Measurements from ENCODE around the gene VRK3.
A peak's percentile ranks its signal among the peaks of the same experiment; 100 is the strongest.

VRK3 gene

DNA sequence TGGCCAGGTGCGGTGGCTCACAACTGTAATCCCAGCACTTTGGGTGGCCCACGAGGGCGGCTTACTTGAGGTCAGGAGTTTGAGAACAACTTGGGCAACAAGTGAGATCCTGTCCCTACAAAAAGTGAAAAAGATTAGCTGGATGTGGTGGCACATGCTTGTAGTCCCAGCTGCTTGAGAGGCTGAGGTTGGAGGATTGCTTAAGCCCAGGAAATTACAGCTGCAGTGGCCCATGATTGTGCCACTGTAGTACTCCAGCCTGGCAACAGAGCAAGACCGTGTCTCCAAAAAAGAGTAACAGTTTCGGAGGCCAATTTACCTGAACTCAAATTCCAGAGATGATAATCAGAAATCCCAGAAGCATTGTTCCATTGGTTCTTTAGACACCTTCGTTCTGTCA lies 5.1 kb upstream of the VRK3 start:
- ATAC-seq = no peak

DNA sequence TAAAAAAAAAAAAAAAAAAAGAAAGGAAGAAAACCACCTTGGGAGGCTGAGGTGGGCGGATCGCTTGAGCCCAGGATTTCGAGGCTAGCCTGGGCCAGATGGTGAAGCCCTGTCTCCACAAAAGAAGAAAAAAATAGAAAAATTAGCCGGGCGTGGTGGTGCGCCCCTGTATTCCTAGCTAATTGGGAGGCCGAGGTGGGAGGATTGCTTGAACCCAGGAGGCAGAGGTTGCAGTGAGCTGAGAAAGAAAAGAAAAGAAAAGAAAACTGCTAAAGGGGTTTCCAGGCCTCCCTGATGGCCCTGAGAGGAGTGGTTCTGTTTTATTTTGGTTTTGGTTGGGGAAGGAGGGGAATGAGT lies 1.4 kb upstream of the VRK3 start:
- no peak for ATAC-seq

DNA sequence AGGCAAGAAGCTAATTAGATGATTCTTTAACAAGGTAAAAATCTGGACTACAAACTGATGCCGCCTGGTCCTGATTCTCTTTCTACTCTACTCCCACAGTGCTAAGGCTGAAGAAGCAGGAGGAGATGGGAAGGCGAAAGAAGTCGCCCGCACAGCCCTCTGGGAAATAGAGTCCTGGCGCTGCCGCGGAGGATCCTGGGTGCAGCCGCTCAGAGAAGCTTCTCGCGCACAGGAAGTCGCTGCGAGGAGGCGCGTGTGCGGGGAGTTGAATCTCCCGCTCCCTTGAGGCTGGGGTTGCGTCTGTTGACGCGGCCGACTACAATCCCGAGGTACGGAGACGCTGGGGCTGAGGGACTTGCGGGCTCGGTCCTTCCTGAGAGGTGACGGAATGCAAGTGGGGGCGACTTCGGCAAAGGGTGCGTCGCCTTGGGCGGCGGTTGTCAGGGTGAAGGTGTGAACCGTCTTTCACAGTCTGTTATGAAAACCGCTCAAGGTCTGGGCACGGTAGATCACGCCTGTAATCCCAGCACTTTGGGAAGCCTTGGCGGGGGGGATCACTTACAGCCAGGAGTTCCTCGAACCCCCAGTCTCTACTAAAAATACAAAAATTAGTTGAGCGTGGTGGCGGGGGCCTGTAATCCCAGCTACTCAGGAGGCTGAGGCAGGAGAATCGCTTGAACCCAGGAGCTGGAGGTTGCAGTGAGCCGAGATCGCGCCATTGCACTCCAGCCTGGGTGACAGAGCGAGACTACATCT lies 800 bp upstream of the VRK3 start, which contains the start of gene ZNF473:
Gene ZNF473, plus strand, starts transcription at position 212 of the 756 bp plus-strand sequence. CDS start 5,078 bp downstream, outside the sequence.
- peak; percentile 81 to 82 for ATAC-seq

DNA sequence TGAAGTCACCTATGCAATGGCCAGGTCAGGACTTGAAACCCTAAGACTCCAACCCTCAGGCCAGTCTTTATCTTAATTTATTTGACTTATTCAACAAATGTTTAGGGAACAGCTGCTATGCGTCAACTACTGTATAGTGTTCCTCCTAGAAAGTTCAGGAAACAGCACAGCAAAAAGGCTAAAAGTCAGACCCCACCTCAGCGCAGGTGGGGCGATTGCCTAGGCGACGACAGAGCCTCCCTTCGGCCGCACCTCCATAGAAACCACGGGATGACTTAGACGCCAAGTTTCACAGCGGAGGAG lies 502 bp downstream of the VRK3 start:
- no peak for ATAC-seq

DNA sequence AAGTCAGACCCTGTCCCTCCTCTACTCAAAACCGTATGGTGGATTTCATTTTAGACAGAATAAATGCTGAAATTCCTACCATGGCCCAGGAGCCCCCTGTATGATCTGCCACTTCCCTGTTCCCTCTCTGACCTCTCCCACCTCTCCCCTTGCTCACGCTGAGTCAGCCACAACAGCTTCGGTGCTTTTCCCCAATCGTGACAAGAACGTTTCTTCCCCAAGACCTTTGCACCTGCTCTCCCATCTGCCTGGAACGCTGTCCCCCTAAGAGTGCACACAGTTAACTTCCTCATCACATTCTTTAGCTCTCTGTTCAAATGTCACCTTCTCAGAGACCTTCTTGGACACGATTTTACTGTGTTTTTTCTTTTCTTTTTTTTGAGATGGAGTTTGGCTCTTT lies 2.3 kb downstream of the VRK3 start:
- no peak for ATAC-seq

DNA sequence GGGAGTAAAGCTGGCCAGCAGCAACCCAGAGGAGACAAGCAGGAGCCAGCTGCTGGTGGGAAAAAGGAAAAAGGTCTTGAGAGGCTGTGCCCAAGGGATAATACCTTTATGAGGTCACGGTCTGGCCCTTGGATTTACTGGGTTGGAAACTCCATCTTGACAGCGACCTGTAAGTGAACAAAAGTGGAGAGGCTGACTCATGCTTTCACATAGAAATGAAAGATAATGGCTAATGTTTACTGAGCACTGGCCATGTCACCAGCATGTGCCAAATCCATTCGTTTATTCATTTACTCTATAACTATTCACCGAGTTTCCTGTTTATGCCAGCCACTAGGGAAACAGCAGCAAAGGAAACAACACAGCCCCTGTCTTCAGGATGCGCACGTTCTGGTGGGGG lies 4.7 kb downstream of the VRK3 start:
- ATAC-seq = no peak

DNA sequence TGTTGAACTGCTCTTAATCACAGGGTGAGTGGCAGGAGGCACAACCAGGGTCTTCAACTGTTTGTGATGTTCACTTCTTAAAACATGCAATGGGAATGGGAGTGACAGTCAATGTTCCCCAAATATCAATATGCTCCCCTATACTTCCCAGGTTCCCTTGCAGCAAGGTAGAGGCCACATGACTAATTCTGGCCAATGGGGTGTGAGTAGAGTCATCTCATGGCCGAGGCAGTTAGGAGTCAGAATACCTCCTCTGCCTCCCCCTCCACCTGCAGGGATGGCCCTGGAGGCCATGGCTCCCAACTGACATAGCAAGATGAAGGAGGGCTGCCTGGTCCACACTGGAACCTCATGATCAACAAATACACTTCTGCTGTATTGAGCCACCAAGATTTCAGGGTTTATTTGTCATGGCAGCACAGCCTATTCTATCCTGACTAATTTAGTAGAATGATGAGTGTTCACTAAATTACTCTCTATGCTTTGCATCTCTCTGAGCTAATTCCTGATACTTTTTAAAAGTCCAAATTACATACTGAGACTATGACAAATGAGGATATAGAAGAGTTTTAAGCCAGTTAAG lies 8.9 kb downstream of the VRK3 start:
- ATAC-seq = no peak

DNA sequence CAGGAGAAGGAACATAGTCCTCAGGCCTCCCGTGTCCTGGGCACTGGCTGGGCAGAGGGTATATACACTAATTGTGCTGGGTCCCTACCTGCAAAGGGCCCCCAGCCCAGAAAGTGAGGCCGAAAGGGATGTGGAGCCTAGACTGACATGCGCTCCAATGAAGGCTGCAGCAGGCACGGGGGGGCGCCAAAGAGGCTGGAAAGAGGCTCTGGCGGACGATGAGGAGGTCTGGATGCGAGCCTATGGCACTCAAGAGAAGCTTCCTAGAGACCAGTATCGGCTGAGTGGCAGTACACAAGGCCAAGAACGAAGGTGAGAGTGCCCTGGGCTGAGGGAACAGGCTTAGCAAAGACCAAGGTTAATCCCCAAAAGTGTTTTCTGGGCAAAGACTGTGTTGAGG lies 16.6 kb downstream of the VRK3 start:
- ATAC-seq = no peak

DNA sequence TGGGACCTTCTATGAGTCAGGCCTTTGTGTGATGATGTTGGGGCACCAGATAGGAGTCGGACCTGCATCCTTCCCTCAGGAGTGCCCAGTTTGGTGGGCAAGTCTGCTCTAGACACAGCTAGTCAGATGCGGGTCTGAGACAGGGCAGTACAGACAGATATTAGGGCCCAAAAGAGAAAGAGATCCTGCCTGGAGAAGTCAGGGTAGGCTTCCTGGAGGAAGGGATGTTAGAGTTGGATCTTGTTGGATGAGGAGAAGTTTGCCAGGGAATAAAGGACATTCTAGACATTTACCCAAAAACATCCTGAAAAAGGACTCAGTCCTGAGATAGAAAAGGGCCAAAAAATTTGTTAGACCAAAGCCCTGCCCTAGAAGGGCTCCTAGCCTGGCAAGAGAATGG lies 17.2 kb downstream of the VRK3 start:
- no peak for ATAC-seq

DNA sequence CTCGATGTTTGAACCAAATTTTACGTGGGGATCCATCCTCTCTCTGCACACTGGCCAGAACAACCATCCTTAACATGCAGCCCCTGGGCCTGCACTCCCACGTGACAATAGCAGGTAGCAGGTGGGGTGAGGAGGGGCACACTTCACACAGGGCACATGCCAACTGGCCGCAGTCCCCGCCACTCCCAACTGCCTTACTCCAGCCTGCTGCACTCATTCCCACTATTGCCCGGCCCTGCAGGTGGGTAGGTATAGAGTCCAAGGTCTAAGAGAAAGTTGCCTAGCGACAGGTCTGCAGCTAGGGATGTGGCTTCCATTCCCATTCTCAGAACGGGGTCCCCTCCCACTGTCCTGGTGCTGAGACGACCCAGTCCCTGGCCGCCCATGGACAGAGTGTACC lies 18.0 kb downstream of the VRK3 start:
- no peak for ATAC-seq

DNA sequence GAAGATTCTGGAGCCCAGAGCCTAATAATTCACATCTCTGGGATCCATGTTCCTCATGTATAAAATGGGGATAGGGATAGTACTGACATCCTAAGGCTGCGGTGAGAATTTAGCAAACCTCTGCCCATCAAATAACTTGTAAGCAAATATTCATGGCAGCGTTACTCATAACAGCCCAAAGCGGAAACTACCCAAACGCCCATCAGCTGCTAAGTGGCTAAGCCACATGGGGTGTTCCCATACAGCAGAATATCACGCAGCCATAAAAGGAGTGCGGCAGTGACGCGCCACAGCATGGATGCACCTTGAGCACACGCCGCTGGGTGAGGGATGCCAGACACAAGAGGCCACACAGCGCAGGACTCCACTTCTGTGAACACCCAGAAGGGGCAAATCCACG lies 19.7 kb downstream of the VRK3 start:
- ATAC-seq = peak in 1 of 2 donors; percentile 48

DNA sequence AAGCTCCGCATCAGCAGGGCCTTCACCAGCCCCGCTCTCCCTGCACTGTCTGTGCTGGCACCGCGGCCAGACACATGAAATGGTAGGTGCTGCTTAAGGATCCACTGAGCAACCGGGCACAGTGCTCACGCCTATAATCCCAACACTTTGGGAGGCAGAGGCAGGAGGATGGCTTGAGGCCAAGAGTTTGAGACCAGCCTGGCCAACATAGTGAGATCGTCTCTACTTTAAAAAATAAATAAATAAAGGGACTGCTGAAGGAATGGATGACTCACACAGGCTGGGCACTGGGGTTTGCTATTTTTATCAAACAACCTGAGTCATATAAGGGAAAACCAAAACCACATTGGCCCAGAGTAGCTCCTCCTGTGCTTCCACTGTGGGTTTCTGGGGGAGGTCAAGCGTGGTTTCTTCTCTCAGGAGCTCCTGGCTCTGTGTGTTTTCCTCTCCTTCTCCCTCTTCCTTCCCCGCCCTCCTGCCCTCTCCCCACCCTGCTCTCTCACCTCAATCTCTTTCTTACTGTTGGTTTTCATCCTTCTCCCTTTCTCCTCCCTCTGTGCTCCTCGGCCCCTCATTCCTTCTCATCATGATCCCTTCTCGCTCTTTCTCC lies 21.3 kb downstream of the VRK3 start:
- ATAC-seq = peak; percentile 65 to 74

DNA sequence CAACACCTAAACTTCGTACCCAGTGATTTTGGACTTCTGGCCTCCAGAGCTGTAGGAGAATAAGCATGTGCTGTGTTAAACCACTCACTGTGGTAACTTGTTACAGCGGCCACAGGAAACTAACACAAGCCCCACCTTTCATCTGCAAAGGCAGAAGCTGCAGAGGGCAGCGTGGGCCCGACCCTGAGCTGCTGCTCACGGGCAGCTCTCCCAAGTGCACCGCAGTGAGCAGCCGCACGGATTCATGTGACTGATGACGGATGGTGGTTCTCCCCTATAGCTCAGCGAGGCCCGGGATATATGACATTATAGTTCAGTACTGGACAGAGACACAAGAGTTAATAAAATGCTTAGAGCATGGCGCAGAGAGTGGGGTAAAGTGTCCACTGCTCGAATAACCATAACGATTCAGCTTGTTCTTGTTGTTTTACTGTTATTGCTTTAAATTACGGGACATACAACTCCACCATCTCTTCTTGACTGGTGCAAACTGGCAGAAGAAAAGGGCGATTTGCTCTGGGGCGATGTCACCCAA lies 21.9 kb downstream of the VRK3 start:
- ATAC-seq = no peak

DNA sequence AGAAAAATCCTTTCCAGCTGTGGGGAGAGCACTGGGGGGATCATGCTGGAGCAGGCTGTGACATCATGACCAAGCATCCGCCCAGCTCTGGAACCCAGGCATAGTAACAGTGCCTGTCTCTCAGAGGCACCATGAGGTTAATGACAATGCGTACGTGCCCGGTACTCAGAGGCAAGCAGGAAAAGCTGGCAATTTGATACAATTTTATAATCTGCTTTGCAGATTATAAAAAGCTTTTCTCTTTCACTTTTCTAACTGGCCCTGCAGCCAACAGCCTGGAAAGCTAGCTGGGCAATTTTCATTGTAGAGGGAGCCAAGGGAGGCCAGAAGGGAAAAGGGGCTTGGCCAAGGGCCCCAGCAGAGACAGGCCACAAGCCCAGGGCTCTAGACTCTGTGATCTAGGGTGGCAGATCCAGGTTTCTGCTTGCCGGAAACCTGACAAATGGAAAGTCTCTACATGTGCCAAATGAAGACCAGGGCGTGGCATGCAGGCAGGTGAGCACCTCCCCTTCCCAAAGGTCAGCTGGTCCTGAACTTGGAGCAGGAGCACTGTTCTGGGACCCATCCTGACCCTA lies 22.7 kb downstream of the VRK3 start:
- ATAC-seq = no peak

DNA sequence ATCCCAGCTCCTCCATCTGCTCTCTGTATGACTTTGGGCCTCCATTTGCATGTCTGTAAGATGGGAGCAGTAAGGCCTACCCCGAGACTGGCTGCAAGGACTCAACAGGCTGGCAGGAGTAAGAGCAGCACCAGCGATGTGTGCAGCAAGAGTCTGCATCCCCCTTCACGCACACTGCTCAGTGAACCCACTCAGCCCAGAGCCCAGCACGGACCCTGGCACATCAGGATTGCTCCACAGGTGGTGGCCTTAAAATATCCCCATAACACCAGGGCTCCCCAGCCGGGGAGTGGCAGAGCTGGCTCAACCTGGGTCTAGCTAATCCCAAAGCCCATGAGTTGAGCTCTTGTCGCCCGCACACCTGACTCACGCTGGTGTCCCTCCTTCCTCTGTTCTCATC lies 23.4 kb downstream of the VRK3 start:
- ATAC-seq = no peak

DNA sequence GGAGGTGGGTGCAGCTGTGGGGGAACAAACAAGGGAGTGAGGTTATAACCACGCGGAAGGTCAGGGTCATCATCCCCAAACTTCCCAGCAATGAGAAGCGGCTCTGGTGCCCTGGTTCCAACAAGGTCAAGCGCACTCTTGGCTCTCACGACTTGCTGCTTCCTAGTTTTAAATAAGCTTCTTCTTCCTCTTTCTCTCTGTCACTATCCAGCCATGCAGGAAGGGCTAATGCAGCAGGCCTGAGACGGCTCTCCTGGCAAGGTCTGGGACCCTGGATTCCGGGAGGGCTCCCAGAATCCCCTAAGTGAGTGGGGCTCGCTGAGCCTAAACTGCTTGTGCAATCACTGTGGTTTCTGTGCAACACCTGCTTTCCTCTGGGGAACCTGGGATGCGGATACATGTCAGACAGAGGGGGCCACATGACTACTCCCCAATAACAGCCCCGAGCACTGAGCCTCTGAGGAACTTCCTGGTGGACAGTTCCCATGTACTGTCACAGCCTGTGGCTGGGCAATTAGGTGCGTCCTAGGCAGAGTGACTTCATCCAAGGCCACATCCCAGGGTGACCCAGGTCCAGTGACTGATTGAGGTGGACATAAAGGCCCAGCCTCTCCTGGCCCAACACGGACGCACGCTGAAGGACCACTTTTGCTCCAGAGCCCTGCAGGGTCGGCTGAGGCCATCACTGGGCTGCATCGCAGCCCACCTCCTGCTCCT lies 24.2 kb downstream of the VRK3 start:
- no peak for ATAC-seq

DNA sequence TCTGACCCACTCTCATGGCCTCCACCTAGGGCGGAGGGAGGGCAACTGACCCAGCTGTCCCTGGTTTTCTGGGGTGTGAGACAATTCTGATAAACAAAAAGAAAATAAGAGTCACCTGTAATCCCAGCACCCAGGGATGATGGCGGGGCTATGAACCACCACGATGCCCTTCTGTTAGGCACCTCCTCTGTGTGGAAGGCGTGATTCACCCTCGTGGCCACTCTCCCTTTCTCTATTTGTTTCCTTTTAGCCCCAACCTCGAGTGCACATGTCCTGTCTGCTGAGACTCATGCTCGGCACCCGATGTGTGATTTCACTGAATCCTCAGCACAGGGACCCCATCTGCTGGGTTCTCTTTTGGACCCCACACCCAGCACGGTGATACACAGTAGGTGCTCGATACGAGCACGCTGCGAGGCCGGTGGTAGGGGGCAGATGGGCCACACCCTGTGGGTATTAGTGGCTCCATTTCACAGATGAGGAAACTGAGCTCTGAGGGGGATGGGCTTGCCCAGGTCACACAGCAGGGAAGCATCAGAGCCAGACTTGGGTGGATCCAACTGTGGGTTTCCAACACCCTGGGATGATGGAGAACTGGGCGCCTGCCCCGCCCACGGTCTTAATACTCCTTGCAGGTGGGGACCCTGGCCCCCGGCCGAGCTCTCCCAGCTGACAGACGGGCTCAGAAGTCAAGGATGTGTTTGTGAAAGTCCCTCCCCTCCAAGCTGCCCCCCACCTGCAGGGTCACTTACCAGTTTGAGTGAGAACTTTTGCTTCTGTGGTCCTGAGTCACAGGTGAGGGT lies 24.9 kb downstream of the VRK3 start:
- no peak for ATAC-seq

DNA sequence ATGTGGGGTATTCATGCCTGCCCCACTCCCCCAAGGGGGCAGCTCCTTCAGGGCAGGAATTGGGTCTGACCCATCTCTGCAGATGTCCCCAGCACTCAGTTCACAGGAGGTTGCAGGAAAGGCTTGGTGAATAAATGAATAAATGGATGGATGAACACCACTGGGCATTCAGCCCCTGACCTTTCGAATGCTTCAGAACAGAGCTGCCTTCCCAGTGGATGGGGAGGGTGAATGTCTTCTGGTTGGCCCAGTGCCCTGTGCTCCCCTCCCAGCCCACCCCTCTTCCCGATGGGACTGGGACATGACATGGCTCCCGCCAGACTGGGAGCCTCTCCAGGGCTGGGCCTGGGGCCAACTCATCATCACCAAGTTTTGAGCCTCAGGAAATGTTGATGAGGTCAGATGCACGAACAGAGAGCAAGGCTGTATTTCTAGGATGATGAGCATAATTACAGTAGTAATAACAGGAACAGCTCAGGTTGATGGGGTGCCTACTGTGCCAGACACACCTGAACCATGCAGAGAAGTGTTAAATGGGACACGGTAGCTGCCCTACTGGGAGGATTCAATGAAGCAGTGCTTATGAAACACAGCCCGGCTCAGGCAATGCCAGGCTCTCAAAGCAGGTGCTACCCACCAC lies 25.7 kb downstream of the VRK3 start:
- no peak for ATAC-seq

DNA sequence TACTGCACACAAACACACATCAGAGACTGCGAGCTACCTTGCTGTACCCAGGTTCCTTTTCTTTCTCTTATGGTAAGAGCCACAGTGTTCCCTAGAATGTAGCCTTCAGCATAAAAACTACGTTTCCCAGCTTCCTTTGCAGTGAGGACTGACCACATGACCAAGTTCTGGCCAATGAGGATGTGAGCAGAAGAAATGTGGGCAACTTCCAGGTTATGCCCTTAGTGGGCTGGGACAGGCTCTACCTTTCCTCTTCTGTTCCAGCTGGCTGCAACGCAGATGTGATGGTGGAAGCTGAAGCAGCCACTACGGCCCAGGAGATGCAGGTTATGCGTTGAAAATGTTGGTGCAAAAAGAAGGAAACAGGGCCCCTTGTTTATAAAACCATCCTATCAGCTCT lies 27.5 kb downstream of the VRK3 start:
- ATAC-seq = peak in 1 of 2 donors; percentile 56

DNA sequence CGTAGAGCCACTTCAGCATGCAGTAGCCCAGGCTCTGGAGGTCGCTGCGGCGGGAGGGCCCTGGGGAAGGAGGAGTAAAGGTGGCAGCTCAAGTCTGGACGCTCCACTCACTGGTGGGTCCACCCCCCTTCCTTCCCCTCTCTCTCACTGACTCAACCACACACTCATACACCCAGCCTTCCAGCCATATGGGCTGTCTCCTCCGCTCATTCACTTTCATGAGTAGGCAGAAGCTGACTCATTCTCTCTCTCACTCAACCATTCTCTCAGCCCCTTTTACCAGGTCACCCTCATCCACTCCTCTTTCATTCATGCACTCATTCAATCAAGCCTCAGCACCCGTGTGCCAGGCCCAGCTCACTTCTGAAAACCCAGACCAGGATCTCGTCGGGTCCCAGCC lies 36.7 kb downstream of the VRK3 start:
- ATAC-seq = peak; percentile 71 to 80

DNA sequence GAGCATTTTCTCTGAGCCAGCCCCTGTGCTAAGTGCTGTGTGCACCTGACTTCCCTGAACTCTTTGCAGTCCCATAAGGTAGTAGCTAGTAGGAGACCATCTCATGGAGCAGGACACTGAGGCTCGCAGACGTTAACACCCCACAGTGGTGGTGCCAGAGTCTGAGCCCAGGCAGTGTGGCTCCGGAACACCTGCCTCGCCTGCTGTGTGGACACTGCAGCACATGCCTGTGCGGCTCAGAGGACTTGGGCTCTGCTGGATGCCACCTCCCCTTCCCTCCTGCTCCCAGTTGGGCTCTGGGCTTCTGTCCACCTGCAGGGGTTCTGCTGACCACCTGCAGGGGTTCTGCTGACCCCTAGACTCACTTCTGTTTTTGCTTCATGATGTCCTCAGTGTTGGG lies 37.2 kb downstream of the VRK3 start:
- ATAC-seq = no peak

DNA sequence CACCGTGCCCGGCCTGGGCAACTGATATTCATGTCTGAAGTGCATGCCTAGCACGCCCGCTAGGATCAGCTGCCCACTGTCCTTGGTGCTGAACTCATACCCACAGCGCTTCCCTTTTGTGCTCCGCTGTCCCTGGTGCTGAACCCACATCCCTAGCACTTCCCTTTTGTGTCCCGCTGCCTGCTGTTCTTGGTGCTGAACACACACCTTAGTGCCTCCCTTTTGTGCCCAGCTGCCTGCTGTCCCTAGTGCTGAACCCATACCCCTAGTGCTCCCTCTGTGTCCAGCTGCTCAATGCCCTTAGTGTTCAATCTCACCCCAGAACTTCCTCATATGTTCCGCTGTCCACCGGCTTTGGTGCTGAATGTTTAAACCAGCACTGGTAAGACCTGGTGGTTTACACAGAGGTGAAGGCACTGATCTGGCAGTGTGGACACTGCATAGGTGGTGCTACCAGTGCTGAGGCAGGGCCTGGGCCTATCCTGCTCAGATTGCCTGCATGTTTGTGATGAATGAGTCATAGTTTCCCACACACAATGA lies 37.9 kb downstream of the VRK3 start:
- peak in 1 of 2 donors; percentile 45 for ATAC-seq

Data from activated CD4-positive, CD25-positive, alpha-beta regulatory T cell treated with anti-CD3 and anti-CD28 coated beads, Interleukin-2, amount 50 U/mL, for 24 hours (primary cell).